HG03558 (cell line): Measurements from ENCODE around the gene ACTG2.

Source experiments
- ATAC-seq: cut with Tn5 transposase; IDR thresholded peaks from one replicate; pipeline ENCODE4 v1.9.1; 2021; ENCODE audit warnings: moderate number of reproducible peaks; ENCODE audit not compliant: unreplicated experiment; ENCODE audit errors: extremely low read depth

ACTG2 gene

GRCh38 chr2:73962798-73963197, 70.0 kb downstream of the ACTG2 start:
- no peak for ATAC-seq

GRCh38 chr2:73963385-73964120, 70.7 kb downstream of the ACTG2 start:
- ATAC-seq = no peak

- no peak for ATAC-seq
Measured at GRCh38 chr2:73964223-73964622, 71.4 kb downstream of the ACTG2 start.

GRCh38 chr2:73965053-73965452, 72.2 kb downstream of the ACTG2 start:
- no peak for ATAC-seq

GRCh38 chr2:73968357-73968937, 75.6 kb downstream of the ACTG2 start:
- no peak for ATAC-seq

- ATAC-seq = no peak
Measured at GRCh38 chr2:73969356-73969755, 76.5 kb downstream of the ACTG2 start.
